HFFc6 (cell line): ENCODE data around the gene PLCB3. TPM values are rescaled to one million over a fixed set of nuclear protein-coding genes. Genes with fewer than 3 reads are reported as not detected.

Experiments used
- DNase-seq: peaks from one replicate; pipeline ENCODE4 v3.0.0-alpha.2; 2018
- H3K27ac Mint-ChIP-seq: 2 replicates; pipeline ENCODE4 v1.8.0; 2020; ENCODE audit warnings: mild to moderate bottlenecking, mixed read lengths
- H3K27me3 Mint-ChIP-seq: 2 replicates; pipeline ENCODE4 v1.8.0; 2021; ENCODE audit warnings: mild to moderate bottlenecking, moderate library complexity, mixed read lengths; ENCODE audit not compliant: insufficient read depth
- H3K36me3 Mint-ChIP-seq: 2 replicates; pipeline ENCODE4 v1.8.0; 2021; ENCODE audit warnings: low read depth, mixed read lengths
- H3K4me1 Mint-ChIP-seq: 2 replicates; pipeline ENCODE4 v1.8.0; 2020; ENCODE audit warnings: low read depth, mixed read lengths
- H3K4me3 Mint-ChIP-seq: 2 replicates; pipeline ENCODE4 v1.8.0; 2020; ENCODE audit warnings: mild to moderate bottlenecking, moderate library complexity, mixed read lengths
- H3K9me3 Mint-ChIP-seq: 2 replicates; pipeline ENCODE4 v1.8.0; 2020; ENCODE audit warnings: mild to moderate bottlenecking, mixed read lengths
- CTCF ChIP-seq: fragments of 200-600 bp; sonication (generic); IDR thresholded peaks from 2 replicates; pipeline ENCODE4 v1.5.0; 2021; ENCODE audit warnings: antibody characterized with exemption, mild to moderate bottlenecking
- total RNA-seq, 6 experiments: library from RNA; stranded (reverse); fragmentation: NEBNext Ultra II Directional; extraction: Animal tissue kit (Norgen Biotek cat#: 25700); gene quantifications; 2 replicates in 1 of 6; 3 replicates in 5 of 6; pipeline ENCODE4 v1.2.3, GENCODE V29; 2021

Gene PLCB3
- total RNA-seq, 6 experiments from 2014 or later, result 48.1 to 58.0 (median 51.8) TPM

GRCh38 chr11:64278576-64279190 lies 27.4 kb downstream of the PLCB3 start:
- H3K27me3 Mint-ChIP-seq, result peaks cover 5% of the 10 kb centered on the region
- TF ChIP-seq CTCF, result no peak
- H3K9me3 Mint-ChIP-seq, result no peaks in the 10 kb centered on the region
- no peak overlapping the region for H3K4me3 Mint-ChIP-seq
- peaks cover 14% of the 10 kb centered on the region for H3K4me1 Mint-ChIP-seq
- no peak overlapping the region for H3K27ac Mint-ChIP-seq
- no peak for DNase-seq
- H3K36me3 Mint-ChIP-seq, result peaks cover 13% of the 10 kb centered on the region

- no peak overlapping the region for H3K27ac Mint-ChIP-seq
- no peak for DNase-seq
- TF ChIP-seq CTCF, result no peak
These were observed 30.8 kb downstream of the PLCB3 start for GRCh38 chr11:64281957-64282770.

GRCh38 chr11:64283092-64283491 lies 31.8 kb downstream of the PLCB3 start:
- Mint-ChIP-seq H3K27me3 (peaks cover 5% of the 10 kb centered on the region), H3K9me3 (no peaks in the 10 kb centered on the region), H3K36me3 (peaks cover 13% of the 10 kb centered on the region), H3K4me1 (peaks cover 23% of the 10 kb centered on the region), H3K27ac (no peak overlapping the region; the same call in 1 of the 2 replicates), H3K4me3 (peak overlapping the region; percentile 88)
- DNase-seq, result no peak
- no peak for TF ChIP-seq CTCF

More at GRCh38 chr11:64281957-64282770, 30.8 kb downstream of the PLCB3 start:
- peaks cover 13% of the 10 kb centered on the region for H3K36me3 Mint-ChIP-seq
- no peak overlapping the region for H3K4me3 Mint-ChIP-seq
- peaks cover 23% of the 10 kb centered on the region for H3K4me1 Mint-ChIP-seq
- H3K27me3 Mint-ChIP-seq, result peaks cover 5% of the 10 kb centered on the region
- H3K9me3 Mint-ChIP-seq, result no peaks in the 10 kb centered on the region

- peak within 1 kb of the TSS; percentile 90 for H3K27ac Mint-ChIP-seq
- no peak; the same call in 1 of the 2 replicates for TF ChIP-seq CTCF
- peaks cover 23% of the 10 kb centered on the region for H3K4me1 Mint-ChIP-seq
- peaks cover 7% of the 10 kb centered on the region for H3K36me3 Mint-ChIP-seq
- H3K4me3 Mint-ChIP-seq, result peak within 1 kb of the TSS; percentile 88
- DNase-seq, result peak; percentile 88
- H3K9me3 Mint-ChIP-seq, result no peaks in the 10 kb centered on the region
- peaks cover 5% of the 10 kb centered on the region for H3K27me3 Mint-ChIP-seq
These were observed 33.0 kb downstream of the PLCB3 start, which contains the start of gene BAD for GRCh38 chr11:64284048-64284961. BAD (minus strand) TSS chr11:64284665; CDS start chr11:64284368, 297 bp downstream.
